ENCODE data around the gene USP5.
"Not testable (repeated sequence)": the region's sequence is repeated elsewhere in the genome, so short reads cannot be mapped to it uniquely, and the experiment has no call there.

GRCh38 chr12:6889775-6890573, 38.0 kb downstream of the USP5 start:
- TF ChIP-seq POLR2A, CTCF, POLR2AphosphoS5 (IDR thresholded peaks at IDR 0.05): not testable (repeated sequence)
